BE2C (cell line): Measurements from ENCODE around the gene BSG.

Source experiments
- DNase-seq: peaks from one replicate; pipeline ENCODE4 v3.0.0-alpha.2; 2020
- H3K27me3 ChIP-seq: fragments of 250-450 bp; sonication (Bioruptor Pico); 2 replicates; pipeline ENCODE4 v1.5.1; 2020; ENCODE audit warnings: mild to moderate bottlenecking
- H3K36me3 ChIP-seq: fragments of 250-450 bp; sonication (Bioruptor Pico); 2 replicates; pipeline ENCODE4 v1.5.1; 2020; ENCODE audit warnings: mild to moderate bottlenecking
- H3K4me1 ChIP-seq: fragments of 250-450 bp; sonication (Bioruptor Pico); 2 replicates; pipeline ENCODE4 v1.5.1; 2020
- H3K4me3 ChIP-seq: 2 replicates; pipeline ENCODE4 v1.5.1; 2011; ENCODE audit warnings: low read depth, low read length
- H3K9me3 ChIP-seq: fragments of 250-450 bp; sonication (Bioruptor Pico); 2 replicates; pipeline ENCODE4 v1.5.1; 2020
- TF ChIP-seq, protein P1 (sequence below): IDR thresholded peaks from 2 replicates; pipeline ENCODE4 v1.5.1; 2012; ENCODE audit warnings: mild to moderate bottlenecking, low read depth, low read length

BSG gene

DNA sequence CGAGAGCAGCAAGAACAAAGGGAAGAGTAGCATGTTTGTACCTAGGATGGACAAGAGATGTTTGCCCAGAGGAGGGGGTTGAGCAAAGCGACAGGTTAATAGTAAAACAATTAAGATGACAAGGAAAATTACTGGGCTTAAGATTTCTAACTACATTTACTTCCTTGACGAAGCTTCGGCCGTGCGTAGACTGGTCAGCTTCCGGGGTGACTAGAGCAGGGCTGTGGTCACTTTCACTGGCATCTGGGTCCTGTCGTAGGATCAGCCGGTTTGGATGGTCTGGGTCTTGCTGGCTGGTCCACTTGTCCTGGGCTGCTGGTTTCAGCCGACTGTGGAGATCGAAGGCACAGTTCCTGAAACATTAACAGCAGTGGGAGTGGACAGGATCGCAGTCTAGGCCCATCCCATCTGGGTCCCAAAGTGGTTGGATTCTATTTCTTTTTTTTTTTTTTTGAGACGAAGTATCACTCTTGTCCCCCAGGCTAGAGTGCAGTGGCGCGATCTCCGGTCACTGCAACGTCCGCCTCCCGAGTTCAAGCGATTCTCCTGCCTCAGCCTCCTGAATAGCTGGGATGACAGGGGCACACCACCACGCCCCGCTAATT, 5.0 kb upstream of the BSG start:
- Histone ChIP-seq H3K4me3 (no peak overlapping the region), H3K9me3 (no peaks in the 10 kb centered on the region), H3K36me3 (no peaks in the 10 kb centered on the region), H3K27me3 (no peaks in the 10 kb centered on the region), H3K4me1 (peaks cover 8% of the 10 kb centered on the region; the same call in 1 of the 2 replicates)
- no peak for DNase-seq
- TF ChIP-seq, protein P1, sequence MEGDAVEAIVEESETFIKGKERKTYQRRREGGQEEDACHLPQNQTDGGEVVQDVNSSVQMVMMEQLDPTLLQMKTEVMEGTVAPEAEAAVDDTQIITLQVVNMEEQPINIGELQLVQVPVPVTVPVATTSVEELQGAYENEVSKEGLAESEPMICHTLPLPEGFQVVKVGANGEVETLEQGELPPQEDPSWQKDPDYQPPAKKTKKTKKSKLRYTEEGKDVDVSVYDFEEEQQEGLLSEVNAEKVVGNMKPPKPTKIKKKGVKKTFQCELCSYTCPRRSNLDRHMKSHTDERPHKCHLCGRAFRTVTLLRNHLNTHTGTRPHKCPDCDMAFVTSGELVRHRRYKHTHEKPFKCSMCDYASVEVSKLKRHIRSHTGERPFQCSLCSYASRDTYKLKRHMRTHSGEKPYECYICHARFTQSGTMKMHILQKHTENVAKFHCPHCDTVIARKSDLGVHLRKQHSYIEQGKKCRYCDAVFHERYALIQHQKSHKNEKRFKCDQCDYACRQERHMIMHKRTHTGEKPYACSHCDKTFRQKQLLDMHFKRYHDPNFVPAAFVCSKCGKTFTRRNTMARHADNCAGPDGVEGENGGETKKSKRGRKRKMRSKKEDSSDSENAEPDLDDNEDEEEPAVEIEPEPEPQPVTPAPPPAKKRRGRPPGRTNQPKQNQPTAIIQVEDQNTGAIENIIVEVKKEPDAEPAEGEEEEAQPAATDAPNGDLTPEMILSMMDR, result no peak

DNA sequence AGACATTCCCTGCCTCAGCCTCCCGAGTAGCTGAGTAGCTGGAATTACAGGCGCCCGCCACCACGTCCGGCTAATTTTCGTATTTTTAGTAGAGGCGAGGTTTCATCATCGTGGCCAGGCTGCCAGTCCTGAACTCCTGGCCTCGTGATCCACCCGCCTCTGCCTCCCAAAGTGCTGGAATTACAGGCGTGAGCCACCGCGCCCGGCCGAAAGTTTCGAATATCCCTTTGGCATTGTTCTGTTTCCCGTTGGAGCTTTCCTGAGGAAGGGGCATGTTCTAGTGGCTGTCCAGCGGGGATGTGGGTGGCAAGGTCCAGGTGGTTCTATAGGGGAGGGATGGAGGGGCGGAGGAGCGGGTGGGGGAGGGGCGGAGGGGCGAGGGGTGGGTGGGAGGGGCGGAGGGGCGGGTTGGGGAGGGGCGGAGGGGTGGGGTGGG, 2.1 kb upstream of the BSG start:
- Histone ChIP-seq H3K9me3 (no peaks in the 10 kb centered on the region), H3K4me1 (peaks cover 8% of the 10 kb centered on the region; the same call in 1 of the 2 replicates), H3K36me3 (no peaks in the 10 kb centered on the region; the same call in 1 of the 2 replicates), H3K4me3 (no peak overlapping the region), H3K27me3 (no peaks in the 10 kb centered on the region)
- DNase-seq, result no peak
- TF ChIP-seq, protein P1, result no peak

DNA sequence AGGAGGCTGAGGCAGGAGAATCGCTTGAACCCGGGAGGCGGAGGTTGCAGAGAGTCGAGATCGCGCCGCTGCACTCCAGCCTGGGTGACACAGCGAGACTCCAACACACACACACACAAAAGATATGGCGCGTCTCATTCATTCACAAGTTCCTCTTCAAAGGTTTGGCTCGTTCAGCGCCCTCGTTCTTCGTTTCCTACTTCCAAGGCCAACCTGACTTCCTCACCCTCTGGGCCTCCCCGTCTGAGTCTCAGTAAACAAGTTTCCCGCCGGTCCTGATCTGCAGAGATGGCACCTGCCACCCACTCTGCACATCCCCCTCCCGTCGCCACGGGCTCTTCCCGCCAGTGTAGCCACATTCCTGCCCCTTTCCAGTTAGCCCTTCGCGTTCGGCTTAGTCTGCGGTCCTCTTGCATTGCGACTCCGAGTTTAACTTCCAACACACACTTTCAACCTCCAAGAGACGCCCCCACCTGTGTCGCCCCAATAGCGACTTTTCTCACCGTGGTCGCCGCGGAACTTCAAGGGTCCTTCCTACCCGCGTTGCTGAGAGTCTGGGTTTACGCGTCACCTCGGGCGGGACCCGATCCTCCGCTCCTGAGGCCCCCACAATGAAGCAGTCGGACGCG, 1.3 kb upstream of the BSG start:
- Histone ChIP-seq H3K4me3 (peak overlapping the region; percentile 53), H3K27me3 (no peaks in the 10 kb centered on the region), H3K4me1 (peaks cover 11% of the 10 kb centered on the region), H3K9me3 (no peaks in the 10 kb centered on the region), H3K36me3 (no peaks in the 10 kb centered on the region; the same call in 1 of the 2 replicates)
- peak; percentile 41 for DNase-seq
- TF ChIP-seq, protein P1, result no peak

DNA sequence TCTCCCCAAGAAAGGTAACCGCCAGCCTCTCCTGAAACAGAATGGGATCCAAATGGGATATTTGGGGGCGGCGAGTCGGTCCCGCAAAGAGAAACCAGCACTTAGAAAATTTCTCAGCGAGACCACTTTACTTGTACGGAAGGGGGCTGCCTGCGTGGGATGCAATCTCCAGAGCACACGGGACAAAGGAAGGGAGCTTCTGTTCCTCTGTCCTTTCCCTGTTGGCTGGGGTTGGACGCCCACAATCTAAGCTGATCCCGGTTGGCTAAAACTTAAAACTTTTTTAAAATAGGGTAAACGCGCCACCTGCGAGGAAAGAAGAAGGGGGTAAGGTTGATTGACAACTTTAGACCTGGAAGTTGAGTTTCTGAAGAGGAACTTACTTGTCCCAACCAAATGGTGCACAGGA, 826 bp upstream of the BSG start:
- H3K27me3 ChIP-seq, result no peaks in the 10 kb centered on the region
- no peak for DNase-seq
- TF ChIP-seq, protein P1, result no peak
- H3K36me3 ChIP-seq, result peaks cover 4% of the 10 kb centered on the region
- peak overlapping the region; percentile 53 for H3K4me3 ChIP-seq
- peaks cover 15% of the 10 kb centered on the region for H3K4me1 ChIP-seq
- no peaks in the 10 kb centered on the region for H3K9me3 ChIP-seq

DNA sequence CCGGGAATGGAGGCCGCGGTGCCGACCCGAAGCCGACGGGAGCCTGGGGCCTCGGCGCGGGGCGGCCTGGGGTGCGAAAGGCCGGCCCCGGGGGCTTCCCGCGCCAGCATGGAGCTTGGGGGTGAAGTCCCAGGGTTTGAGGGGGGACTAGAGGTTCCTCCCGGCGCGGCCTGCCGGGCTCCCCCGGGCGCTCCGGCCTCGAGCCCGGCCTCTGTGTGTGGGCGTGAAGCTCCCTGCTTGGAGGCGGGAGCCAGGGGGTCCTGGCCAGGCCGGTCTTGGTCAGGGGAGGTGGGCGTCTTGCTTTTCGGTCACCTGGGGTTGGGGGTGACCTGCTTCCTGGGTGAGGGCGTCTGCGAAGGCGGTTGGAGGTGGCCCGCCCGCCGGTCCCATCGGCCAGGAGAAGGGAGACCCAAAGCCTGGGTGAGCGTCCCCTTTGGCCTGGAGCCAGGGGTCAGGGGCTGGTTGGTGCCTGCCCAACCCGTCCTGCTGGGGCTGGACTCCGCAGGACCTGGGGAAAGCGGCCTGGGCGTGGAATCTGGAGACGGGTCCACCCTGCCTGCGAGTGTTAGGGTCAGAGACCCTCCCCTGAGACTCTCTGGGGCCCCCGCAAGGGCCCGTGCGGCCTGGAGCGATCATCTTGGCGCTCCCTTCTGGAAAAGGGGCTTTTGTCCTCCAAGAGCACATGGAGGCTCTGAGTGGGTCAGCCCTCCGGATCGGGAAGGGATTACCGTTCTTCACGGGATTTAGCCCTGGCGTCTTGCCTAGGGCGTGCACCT, 535 bp downstream of the BSG start:
- Histone ChIP-seq H3K4me1 (peaks cover 15% of the 10 kb centered on the region), H3K36me3 (peaks cover 13% of the 10 kb centered on the region), H3K9me3 (no peaks in the 10 kb centered on the region), H3K4me3 (peak overlapping the region; percentile 99), H3K27me3 (no peaks in the 10 kb centered on the region)
- DNase-seq, result no peak
- TF ChIP-seq, protein P1, result no peak

DNA sequence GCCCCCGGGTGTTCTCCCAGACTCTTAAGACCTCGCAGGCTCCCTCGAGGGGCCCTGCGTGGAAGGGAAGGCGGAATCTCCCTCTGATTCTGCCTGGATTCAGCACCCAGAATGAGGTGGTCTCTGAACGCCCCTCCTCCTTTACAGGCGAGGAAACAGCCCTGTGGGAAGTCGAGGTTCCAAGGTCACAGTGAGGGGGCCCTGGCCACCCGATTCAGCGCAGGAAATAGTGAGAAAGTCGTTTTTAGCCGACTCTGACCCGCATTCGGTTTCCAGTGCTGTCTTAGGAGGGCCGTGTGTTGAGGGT, 1.1 kb downstream of the BSG start:
- TF ChIP-seq, protein P1, result no peak
- Histone ChIP-seq H3K9me3 (no peaks in the 10 kb centered on the region), H3K4me3 (peak overlapping the region; percentile 99), H3K27me3 (no peaks in the 10 kb centered on the region), H3K4me1 (peaks cover 15% of the 10 kb centered on the region), H3K36me3 (peaks cover 18% of the 10 kb centered on the region)
- no peak for DNase-seq
